Endothelial cell of umbilical vein (primary cell): ENCODE data around the gene TTI1. TPM values are rescaled to one million over a fixed set of nuclear protein-coding genes. Genes with fewer than 3 reads are reported as not detected.

Experiments used
- BruUV-seq: library from RNA; stranded (reverse); fragments of 400-500 nt; replicated peaks from 2 replicates; lab custom pipeline; 2021; lab: Mats Ljungman, UMichigan
- CTCF ChIA-PET: fragments of 300-600, 350-600 bp; sonication (Branson Sonifier 250); formaldehyde crosslinking; loops from one replicate; lab custom pipeline; 2021; ENCODE audit warnings: antibody characterized with exemption, inconsistent platforms; lab: Charles Lee
- POLR2A ChIA-PET: fragments of 300-600, 350-600 bp; sonication (Branson Sonifier 250); formaldehyde crosslinking; loops from one replicate; lab custom pipeline; 2021; ENCODE audit warnings: antibody characterized with exemption, inconsistent platforms; lab: Charles Lee
- DNase-seq: peaks from one replicate; pipeline ENCODE4 v3.0.0-alpha.2; 2011; ENCODE audit warnings: low read depth, low spot score
- FAIRE-seq: peaks from 2 replicates; lab custom pipeline; 2011; peaks lifted over from hg19 to GRCh38; lab: Jason Lieb, UNC
- H2AFZ ChIP-seq: 2 replicates; pipeline ENCODE4 v1.6.0; 2012; ENCODE audit warnings: low read depth, low read length, control low read depth, inconsistent platforms
- H3K27ac ChIP-seq: 2 replicates; pipeline ENCODE4 v1.5.1; 2011; ENCODE audit warnings: low read depth, mild to moderate bottlenecking, control low read depth, low read length, moderate library complexity; ENCODE audit not compliant: insufficient read depth
- H3K27me3 ChIP-seq, 2 experiments: 2 replicates each; pipeline versions ENCODE4 v1.6.0 to v1.6.1; 2011; ENCODE audit warnings: low read length in 2 of 2, mixed read lengths in 1 of 2; ENCODE audit not compliant: control insufficient read depth in 2 of 2, insufficient read depth in 2 of 2
- H3K36me3 ChIP-seq, 2 experiments: 2 replicates in 1 of 2; 3 replicates in 1 of 2; pipeline ENCODE4 v1.5.1; 2011; ENCODE audit warnings: low read length in 2 of 2, mild to moderate bottlenecking in 1 of 2, moderate library complexity in 1 of 2; ENCODE audit not compliant: control insufficient read depth in 2 of 2, insufficient read depth in 2 of 2; ENCODE audit errors: extremely low read depth in 1 of 2
- H3K4me1 ChIP-seq: 3 replicates; pipeline ENCODE4 v1.5.1; 2011; ENCODE audit warnings: mild to moderate bottlenecking, low read length; ENCODE audit not compliant: control insufficient read depth, insufficient read depth; ENCODE audit errors: extremely low read depth
- H3K4me2 ChIP-seq: 2 replicates; pipeline ENCODE4 v1.6.1; 2011; ENCODE audit warnings: low read length, control low read depth, mixed read lengths; ENCODE audit not compliant: insufficient read depth
- H3K4me3 ChIP-seq, 3 experiments: fragments of 200-600 bp in 1 of 3; sonication (generic), shearing (Covaris generic) in 1 of 3; replicated peaks in 1 of 3; 2 replicates each; pipeline ENCODE4 v1.5.1; 2011 to 2016; ENCODE audit warnings: control low read depth in 3 of 3, low read length in 3 of 3, mild to moderate bottlenecking in 2 of 3, inconsistent platforms in 1 of 3, low read depth in 1 of 3, moderate library complexity in 1 of 3; ENCODE audit not compliant: insufficient read depth in 1 of 3
- H3K79me2 ChIP-seq: 2 replicates; pipeline ENCODE4 v1.6.0; 2012; ENCODE audit warnings: low read length, inconsistent platforms; ENCODE audit not compliant: control insufficient read depth, insufficient read depth
- H3K9ac ChIP-seq: replicated peaks from 2 replicates; pipeline ENCODE3; 2011; ENCODE audit warnings: low read length, control low read depth; ENCODE audit not compliant: insufficient read depth; ENCODE audit errors: extremely low read depth
- H3K9me1 ChIP-seq: replicated peaks from 3 replicates; pipeline ENCODE4 v1.6.0; 2011; ENCODE audit warnings: mild to moderate bottlenecking, low read length; ENCODE audit not compliant: control insufficient read depth, insufficient read depth; ENCODE audit errors: extremely low read depth
- H3K9me3 ChIP-seq: replicated peaks from 2 replicates; pipeline ENCODE4 v1.5.1; 2012; ENCODE audit warnings: low read length, inconsistent platforms; ENCODE audit not compliant: control insufficient read depth, insufficient read depth
- H4K20me1 ChIP-seq: replicated peaks from 2 replicates; pipeline ENCODE3; 2011; ENCODE audit warnings: mild to moderate bottlenecking, low read length; ENCODE audit not compliant: control insufficient read depth, insufficient read depth; ENCODE audit errors: extremely low read depth
- CTCF ChIP-seq, 2 donors: IDR thresholded peaks; 1 replicate in 1 of 2; 2 replicates in 1 of 2; pipeline ENCODE4 v1.5.1; 2011; ENCODE audit warnings: low read length in 2 of 2, mild to moderate bottlenecking in 2 of 2, moderate library complexity in 2 of 2, control low read depth in 1 of 2, inconsistent platforms in 1 of 2, low read depth in 1 of 2; ENCODE audit not compliant: insufficient read depth in 1 of 2; ENCODE audit errors: extremely low read depth in 1 of 2
- EZH2 ChIP-seq: IDR thresholded peaks from 2 replicates; pipeline ENCODE4 v1.6.1; 2012; ENCODE audit warnings: borderline replicate concordance, low read depth, mild to moderate bottlenecking, moderate library complexity, low read length, inconsistent platforms; ENCODE audit not compliant: severe bottlenecking
- FOS ChIP-seq: IDR thresholded peaks from 2 replicates; pipeline ENCODE4 v1.6.1; 2011; ENCODE audit warnings: mild to moderate bottlenecking, low read length, moderate library complexity, borderline replicate concordance; ENCODE audit not compliant: insufficient read depth
- GATA2 ChIP-seq: IDR thresholded peaks from 2 replicates; pipeline ENCODE4 v1.7.0; 2011; ENCODE audit warnings: low read depth, mild to moderate bottlenecking, moderate library complexity, mixed read lengths, low read length; ENCODE audit not compliant: insufficient read length, insufficient read depth
- JUN ChIP-seq: IDR thresholded peaks from 2 replicates; pipeline ENCODE4 v1.6.1; 2011; ENCODE audit warnings: borderline replicate concordance, low read depth; ENCODE audit not compliant: insufficient read length, insufficient read depth
- MAX ChIP-seq: IDR thresholded peaks from 2 replicates; pipeline ENCODE4 v1.6.1; 2011; ENCODE audit not compliant: insufficient read depth, insufficient read length
- MYC ChIP-seq: IDR thresholded peaks from one replicate; pipeline ENCODE4 v1.6.1; 2011; ENCODE audit warnings: mild to moderate bottlenecking, low read depth, low read length
- POLR2A ChIP-seq: IDR thresholded peaks from 2 replicates; pipeline ENCODE4 v1.6.1; 2012; ENCODE audit warnings: low read depth, mild to moderate bottlenecking, control low read depth, low read length
- POLR2AphosphoS5 ChIP-seq: IDR thresholded peaks from 2 replicates; pipeline ENCODE4 v1.6.1; 2012; ENCODE audit warnings: low read depth, mild to moderate bottlenecking, control low read depth, low read length, moderate library complexity; ENCODE audit not compliant: insufficient read depth
- dilution Hi-C: fragments of 300-500 bp; cut with MboI; formaldehyde crosslinking; loops from one replicate; pipeline ENCODE4 v1.15.0; 2019; ENCODE audit warnings: low sequenced_read_pairs; ENCODE audit not compliant: extremely low pct_ligation_motif_present
- intact Hi-C: fragments of 100-400 bp; cut with micrococcal nuclease; formaldehyde crosslinking; loops from one replicate; pipeline ENCODE4 v1.10.0; 2022
- polyA plus RNA-seq, 4 experiments: library from polyadenylated mRNA; depleted of rRNA in 3 of 4; stranded (reverse) in 3 of 4; unstranded in 1 of 4; fragments of >200 nt; gene quantifications; 2 replicates each; pipeline versions ENCODE4 v1.2.1 to v1.2.3, GENCODE V29; 2011 to 2012; ENCODE audit warnings: missing spikeins in 1 of 4
- total RNA-seq: library from RNA; stranded (reverse); gene quantifications from 2 replicates; pipeline ENCODE4 v1.2.3, GENCODE V29; 2021

The TTI1 gene
- total and polyA plus RNA-seq, 2 donors (not counting 3 experiments of a cell fraction or from before 2014, with no cell fraction given), result 13.2 to 23.2 TPM

- dilution Hi-C loops, result no loop called here
- Histone ChIP-seq H3K9me3 (no peaks in the 10 kb centered on the region), H4K20me1 (no peaks in the 10 kb centered on the region), H3K9ac (no peak overlapping the region), H3K79me2 (no peaks in the 10 kb centered on the region), H2AFZ (no peak overlapping the region), H3K4me1 (no peaks in the 10 kb centered on the region), H3K9me1 (no peaks in the 10 kb centered on the region), H3K36me3 (no peaks in the 10 kb centered on the region), H3K27me3 (peaks cover 8 to 15% of the 10 kb centered on the region in 2 experiments), H3K27ac (no peak overlapping the region), H3K4me2 (no peak overlapping the region), H3K4me3 (no peak overlapping the region)
- no peak for FAIRE-seq
- ChIA-PET CTCF (interaction anchor here (1.0 to 1.9 kb wide), 6 partner anchors 8 to 417 kb away, joined by 3 to 6 read pairs (median 4); no protein-coding TSS in a partner anchor), POLR2A (no interaction called here)
- BruUV-seq, result no TSS peak
- DNase-seq, result no peak
- TF ChIP-seq MAX, result no peak
- TF ChIP-seq POLR2A, result no peak
- TF ChIP-seq POLR2AphosphoS5, result no peak
- no peak for TF ChIP-seq GATA2
- TF ChIP-seq CTCF (IDR thresholded peaks at IDR 0.05; ENCODE audit: extremely low read depth in 1 of 2, insufficient read depth in 1 of 2, low read depth in 1 of 2, low read length in 2 of 2), result no peak
- no peak for TF ChIP-seq EZH2
- TF ChIP-seq FOS, result no peak
- no peak for TF ChIP-seq JUN
- no peak for TF ChIP-seq MYC
- intact Hi-C loops, result no loop called here
These were observed 52.4 kb downstream of the TTI1 start for GRCh38 chr20:37980876-37981275.
